ENCODE data around the gene TNFSF13B. TPM values are rescaled to one million over a fixed set of nuclear protein-coding genes. Genes with fewer than 3 reads are reported as not detected.

TNFSF13B gene
- total and polyA plus RNA-seq, 2 donors (not counting 1 experiment from before 2014, with no cell fraction given) = 2.0 to 4.7 TPM

GRCh38 chr13:108283110-108283509 lies 13.6 kb downstream of the TNFSF13B start:
- Mint-ChIP-seq H3K4me3 (no peak overlapping the region), H3K27ac (no peak overlapping the region), H3K9me3 (ENCODE audit: insufficient read depth) (no peaks in the 10 kb centered on the region), H3K4me1 (no peaks in the 10 kb centered on the region), H3K27me3 (no peaks in the 10 kb centered on the region)
- Histone ChIP-seq H3K36me3 (replicated peaks in 1 of 2; ENCODE audit: control extremely low read depth in 1 of 2, control insufficient read depth in 1 of 2, extremely low read depth in 1 of 2, insufficient read depth in 2 of 2, low read length in 1 of 2) (peaks cover 0 to 1% of the 10 kb centered on the region in 2 experiments), H3K9ac (ENCODE audit: low read length) (no peak overlapping the region), H2AFZ (ENCODE audit: insufficient read depth, low read depth, low read length, poor library complexity, severe bottlenecking) (no peak overlapping the region), H3K27me3 (replicated peaks in 1 of 4; ENCODE audit: control extremely low read depth in 1 of 4, control insufficient read depth in 3 of 4, insufficient read depth in 4 of 4, low read length in 3 of 4) (no peaks in the 10 kb centered on the region), H3K79me2 (ENCODE audit: control insufficient read depth, insufficient read depth, low read length) (no peaks in the 10 kb centered on the region), H3K9me3 (ENCODE audit: control extremely low read depth in 1 of 3, control insufficient read depth in 2 of 3, insufficient read depth in 1 of 3, low read length in 2 of 3) (no peaks in the 10 kb centered on the region), H3K4me1 (ENCODE audit: control insufficient read depth in 2 of 2, insufficient read depth in 2 of 2, low read length in 2 of 2) (no peaks in the 10 kb centered on the region), H3K4me2 (replicated peaks; ENCODE audit: low read depth, low read length, poor library complexity, severe bottlenecking) (no peak overlapping the region), H4K20me1 (ENCODE audit: control insufficient read depth, insufficient read depth, low read length, poor library complexity, severe bottlenecking) (no peaks in the 10 kb centered on the region), H3K4me3 (ENCODE audit: control extremely low read depth in 1 of 5, extremely low read depth in 1 of 5, insufficient read depth in 1 of 5, low read depth in 2 of 5, low read length in 4 of 5) (no peak overlapping the region), H3K27ac (ENCODE audit: low read length in 2 of 2) (no peak overlapping the region)
- no peak for TF ChIP-seq EZH2 (IDR thresholded peaks at IDR 0.05; ENCODE audit: borderline replicate concordance, insufficient read depth, low read depth, low read length, poor library complexity, severe bottlenecking)
- no peak for TF ChIP-seq CTCF (IDR thresholded peaks at IDR 0.05)
- 89% methylated on average over 2 of the region's 3 CpGs for WGBS (ENCODE audit: insufficient coverage)
- DNase-seq = no peak
- ATAC-seq (ENCODE audit: low read depth) = no peak
- ChIA-PET POLR2A (no interaction called here), CTCF (no interaction called here)
- intact Hi-C loops (cut with micrococcal nuclease) = no loop called here

- Histone ChIP-seq H3K27ac (ENCODE audit: low read length in 2 of 2) (no peak overlapping the region), H3K36me3 (replicated peaks in 1 of 2; ENCODE audit: control extremely low read depth in 1 of 2, control insufficient read depth in 1 of 2, extremely low read depth in 1 of 2, insufficient read depth in 2 of 2, low read length in 1 of 2) (no peaks in the 10 kb centered on the region), H2AFZ (ENCODE audit: insufficient read depth, low read depth, low read length, poor library complexity, severe bottlenecking) (no peak overlapping the region), H3K9ac (ENCODE audit: low read length) (no peak overlapping the region), H4K20me1 (ENCODE audit: control insufficient read depth, insufficient read depth, low read length, poor library complexity, severe bottlenecking) (no peaks in the 10 kb centered on the region), H3K4me2 (replicated peaks; ENCODE audit: low read depth, low read length, poor library complexity, severe bottlenecking) (no peak overlapping the region), H3K79me2 (ENCODE audit: control insufficient read depth, insufficient read depth, low read length) (no peaks in the 10 kb centered on the region), H3K27me3 (replicated peaks in 1 of 4; ENCODE audit: control extremely low read depth in 1 of 4, control insufficient read depth in 3 of 4, insufficient read depth in 4 of 4, low read length in 3 of 4) (no peaks in the 10 kb centered on the region), H3K4me3 (ENCODE audit: control extremely low read depth in 1 of 5, extremely low read depth in 1 of 5, insufficient read depth in 1 of 5, low read depth in 2 of 5, low read length in 4 of 5) (no peak overlapping the region), H3K9me3 (ENCODE audit: control extremely low read depth in 1 of 3, control insufficient read depth in 2 of 3, insufficient read depth in 1 of 3, low read length in 2 of 3) (peaks cover 0 to 1% (median 0%) of the 10 kb centered on the region in 3 donors), H3K4me1 (ENCODE audit: control insufficient read depth in 2 of 2, insufficient read depth in 2 of 2, low read length in 2 of 2) (no peaks in the 10 kb centered on the region)
- H3K27me3 Mint-ChIP-seq = no peaks in the 10 kb centered on the region
- H3K27ac Mint-ChIP-seq = no peak overlapping the region
- no peak for TF ChIP-seq CTCF (IDR thresholded peaks at IDR 0.05)
- no peak for TF ChIP-seq EZH2 (IDR thresholded peaks at IDR 0.05; ENCODE audit: borderline replicate concordance, insufficient read depth, low read depth, low read length, poor library complexity, severe bottlenecking)
- POLR2A ChIA-PET = no interaction called here
- DNase-seq (no peak), ATAC-seq (ENCODE audit: low read depth) (no peak)
- intact Hi-C loops (cut with micrococcal nuclease) = no loop called here
- 89% methylated on average over 5 of the region's 6 CpGs for WGBS (ENCODE audit: insufficient coverage)
- no peaks in the 10 kb centered on the region for H3K9me3 Mint-ChIP-seq (ENCODE audit: insufficient read depth)
- no peaks in the 10 kb centered on the region for H3K4me1 Mint-ChIP-seq
- CTCF ChIA-PET = no interaction called here
- H3K4me3 Mint-ChIP-seq = no peak overlapping the region
These were observed 19.2 kb downstream of the TNFSF13B start for GRCh38 chr13:108288741-108289140.
